Stimulated activated CD4-positive, alpha-beta T cell treated with anti-CD3 and anti-CD28 coated beads, Interleukin-4, amount 100 ng/mL, for 1 hour (primary cell): ENCODE data around the gene BBOX1.
"Not testable (repeated sequence)": the region's sequence is repeated elsewhere in the genome, so short reads cannot be mapped to it uniquely, and the experiment has no call there.

Experiments used
- DNase-seq: peaks from one replicate; pipeline ENCODE4 v3.0.0-alpha.2; 2020

The BBOX1 gene

DNA sequence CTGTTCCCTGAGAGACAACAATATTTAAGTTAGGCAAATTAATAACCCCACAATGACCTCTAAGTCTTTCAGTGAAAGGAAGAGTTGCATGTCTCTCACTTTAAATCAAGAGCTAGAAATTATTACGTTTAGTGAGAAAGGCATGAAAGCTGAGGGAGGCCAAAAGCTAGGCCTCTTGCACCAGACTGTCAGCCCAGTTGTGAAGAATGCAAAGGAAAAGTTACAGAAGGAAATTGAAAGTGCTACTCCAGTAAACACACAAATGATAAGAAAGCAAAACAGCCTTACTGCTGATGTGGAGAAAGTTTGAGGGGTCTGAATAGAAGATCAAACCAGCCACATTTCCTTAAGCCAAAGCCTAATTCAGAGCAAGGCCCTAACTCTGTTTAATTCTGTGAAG lies 45.0 kb downstream of the BBOX1 start:
- no peak for DNase-seq

DNA sequence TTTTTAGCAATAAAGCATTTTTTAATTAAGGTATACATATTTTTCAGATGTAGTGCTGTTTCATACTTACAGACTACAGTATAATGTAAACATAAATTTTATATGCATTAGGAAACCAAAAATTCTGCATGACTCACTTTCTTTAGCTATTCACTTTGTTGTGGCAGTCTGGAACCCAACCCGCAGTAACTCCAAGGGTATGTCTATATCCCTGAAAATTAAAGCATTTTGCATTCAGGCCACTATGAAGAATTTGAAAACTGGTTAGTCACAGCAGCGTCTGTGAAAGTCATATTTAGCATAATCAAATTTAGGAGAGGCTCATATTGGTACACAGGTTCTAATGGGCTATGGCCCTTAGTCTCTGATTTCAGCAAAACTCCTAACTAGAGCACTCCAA lies 46.8 kb downstream of the BBOX1 start:
- no peak for DNase-seq

DNA sequence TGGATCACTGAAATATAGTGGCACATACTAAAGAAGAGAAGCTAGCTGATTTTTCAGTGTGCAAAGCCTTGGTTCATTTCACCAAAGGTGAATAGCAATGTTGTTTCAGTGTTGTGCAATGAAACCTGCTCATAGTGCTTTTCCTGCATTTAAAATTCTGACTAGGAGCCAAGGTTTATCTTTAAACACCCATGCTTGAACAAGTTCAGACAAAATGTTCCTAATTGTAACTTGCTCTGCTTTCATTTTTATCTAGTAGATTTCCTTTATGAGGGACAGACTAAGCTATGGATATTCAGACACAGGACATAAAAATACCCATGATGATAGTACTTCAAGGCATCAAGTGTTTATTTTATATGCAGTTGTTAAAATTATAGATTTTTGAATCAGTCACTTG lies 47.7 kb downstream of the BBOX1 start:
- no peak for DNase-seq

DNA sequence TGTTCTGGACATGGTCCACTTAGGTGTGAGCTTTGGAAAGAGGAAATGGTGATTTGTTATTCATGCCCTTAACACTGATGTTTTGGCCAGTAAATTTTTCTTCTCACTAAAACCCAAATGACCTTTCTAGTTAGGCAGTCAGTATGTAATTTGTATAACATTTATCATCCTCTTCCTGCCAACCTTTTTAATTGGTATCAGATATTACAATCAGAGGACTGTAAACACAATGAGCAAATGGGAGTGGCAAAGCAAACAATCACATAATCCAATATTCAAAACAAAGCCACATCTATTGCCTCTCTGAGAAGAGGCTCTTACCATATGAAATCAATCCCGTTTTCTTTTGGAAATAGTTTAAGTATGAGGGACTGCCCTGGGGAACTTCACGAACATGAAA lies 49.1 kb downstream of the BBOX1 start:
- DNase-seq: no peak

DNA sequence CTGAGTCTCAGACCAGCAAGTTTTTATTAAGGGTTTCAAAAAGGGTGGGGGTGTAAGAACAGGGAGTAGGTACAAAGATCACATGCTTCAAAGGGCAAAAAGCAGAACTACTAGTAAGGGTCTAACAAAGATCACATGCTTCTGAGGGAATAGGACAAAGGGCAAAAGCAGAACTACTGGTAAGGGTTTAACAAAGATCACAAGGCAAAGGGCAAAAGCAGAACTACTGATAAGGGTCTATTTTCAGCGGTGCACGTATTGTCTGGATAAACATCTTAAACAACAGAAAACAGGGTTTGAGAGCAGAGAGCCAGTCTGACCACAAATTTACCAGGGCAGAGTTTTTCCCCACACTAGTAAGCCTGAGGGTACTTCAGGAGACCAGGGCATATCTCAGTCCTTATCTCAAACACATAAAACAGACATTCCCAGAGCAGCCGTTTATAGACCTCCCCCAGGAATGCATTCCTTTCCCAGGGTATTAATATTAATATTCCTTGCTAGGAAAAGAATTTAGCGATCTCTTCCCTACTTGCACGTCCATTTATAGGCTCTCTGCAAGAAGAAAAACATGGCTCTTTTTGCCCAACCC lies 49.8 kb downstream of the BBOX1 start:
- DNase-seq: not testable (repeated sequence)

DNA sequence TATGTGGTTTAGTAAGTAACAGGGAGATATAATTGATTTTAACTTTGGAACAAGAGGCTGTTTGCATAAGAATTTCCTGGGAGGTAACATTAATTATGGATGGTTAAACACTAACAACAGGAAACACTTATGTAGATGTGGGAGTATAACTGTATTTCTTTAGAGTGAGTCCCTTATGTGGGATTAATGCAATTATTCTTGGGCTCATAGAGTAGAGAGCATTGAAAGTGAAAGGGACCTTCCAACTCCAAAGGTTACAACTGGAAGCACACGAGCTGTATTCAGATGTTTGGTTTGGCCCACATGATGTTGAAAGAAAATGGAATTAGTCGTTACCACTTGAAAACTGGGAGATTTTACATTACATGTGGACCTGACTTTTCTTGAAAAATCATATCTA lies 53.5 kb downstream of the BBOX1 start:
- no peak for DNase-seq

DNA sequence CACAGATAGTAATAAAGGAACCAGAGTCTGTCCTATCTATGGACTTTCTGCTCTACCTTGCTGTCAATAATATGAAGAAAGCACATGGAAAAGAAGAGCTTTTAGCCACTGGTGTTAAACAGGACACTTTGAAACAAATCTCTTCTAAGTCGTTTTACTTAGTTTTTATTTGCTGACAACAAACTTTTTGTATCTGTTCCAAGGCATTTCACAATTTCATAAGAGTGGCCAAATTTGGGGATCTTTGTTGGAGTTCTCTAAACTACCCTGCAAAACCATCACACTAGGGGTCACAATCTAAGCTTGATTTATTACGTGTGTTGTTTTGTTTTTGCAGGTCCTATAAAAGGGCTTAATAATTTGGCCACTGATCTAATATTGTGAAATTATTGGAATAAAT lies 54.4 kb downstream of the BBOX1 start:
- DNase-seq: no peak

DNA sequence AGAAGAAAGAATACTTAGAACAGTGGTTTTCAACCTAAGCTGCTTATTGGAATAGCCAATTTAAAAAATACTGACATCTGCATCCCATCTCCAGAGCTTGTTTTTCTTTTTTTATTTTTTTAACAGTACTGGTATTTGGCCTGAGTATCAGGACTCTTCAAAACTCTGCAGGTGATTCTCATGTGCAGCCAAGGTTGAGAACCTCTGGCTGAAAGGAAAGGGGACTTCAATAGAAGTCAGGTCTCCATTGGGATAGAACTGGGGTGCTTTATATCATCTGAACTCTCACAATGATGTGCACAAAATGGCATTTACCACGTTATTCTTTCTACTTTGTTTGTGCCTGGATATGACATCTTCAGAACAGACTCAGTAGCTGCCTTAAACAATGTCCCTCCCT lies 55.3 kb downstream of the BBOX1 start:
- no peak for DNase-seq

DNA sequence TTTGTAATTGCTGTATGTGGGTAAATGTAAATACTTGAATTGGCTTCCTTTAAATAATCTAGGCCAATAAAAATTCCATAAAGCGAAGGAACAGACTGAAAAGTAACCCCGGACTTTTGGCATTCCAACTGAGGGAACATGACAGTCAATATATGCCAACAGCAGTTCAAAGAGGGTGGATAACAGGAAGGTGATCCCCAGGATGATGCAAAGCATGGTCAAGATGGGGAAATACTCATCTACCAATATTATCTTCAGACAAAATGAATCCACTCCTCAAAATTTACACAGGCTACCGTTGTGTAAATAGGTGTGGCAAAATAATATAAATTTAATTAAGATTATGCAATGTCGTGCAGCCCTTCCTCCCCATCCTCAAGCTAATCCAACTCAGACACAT lies 56.9 kb downstream of the BBOX1 start:
- DNase-seq: no peak

DNA sequence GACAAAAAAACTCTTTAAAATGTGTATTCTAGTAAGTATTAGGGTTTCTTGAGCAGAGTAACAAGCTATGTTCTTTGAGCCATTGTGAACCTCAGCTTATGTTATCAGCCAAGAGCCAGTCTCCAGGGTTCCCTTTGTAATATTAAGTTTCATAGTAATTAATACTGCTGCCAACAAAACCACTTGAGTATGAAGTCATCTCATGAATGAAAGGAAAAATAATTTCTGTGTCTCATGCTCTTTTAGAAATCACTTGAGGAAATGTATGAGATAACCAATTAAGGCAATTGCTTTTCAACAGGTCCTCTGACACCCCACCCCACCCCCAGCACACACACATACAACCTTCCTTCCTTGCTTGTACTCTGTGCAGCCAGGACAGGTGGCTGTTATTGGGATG lies 59.9 kb downstream of the BBOX1 start:
- DNase-seq: no peak

DNA sequence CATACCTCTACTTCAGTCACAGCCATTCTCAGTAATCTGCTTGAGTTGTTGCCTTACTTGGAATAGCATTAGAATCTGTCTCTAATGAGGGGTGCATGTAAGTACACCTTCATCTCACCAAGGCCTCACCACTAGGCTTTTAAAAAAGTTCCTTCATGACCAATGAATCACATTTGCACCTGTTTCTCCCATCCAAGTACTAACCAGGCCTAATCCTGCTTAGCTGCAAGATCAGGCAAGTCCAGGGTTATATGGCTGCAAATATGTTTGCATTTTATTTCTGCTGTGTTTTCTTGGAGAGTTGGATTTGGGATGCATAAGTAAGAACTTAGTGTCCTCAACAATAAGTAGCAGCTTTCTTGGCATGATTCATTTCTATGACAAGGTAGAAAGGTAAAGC lies 66.9 kb downstream of the BBOX1 start:
- no peak for DNase-seq

DNA sequence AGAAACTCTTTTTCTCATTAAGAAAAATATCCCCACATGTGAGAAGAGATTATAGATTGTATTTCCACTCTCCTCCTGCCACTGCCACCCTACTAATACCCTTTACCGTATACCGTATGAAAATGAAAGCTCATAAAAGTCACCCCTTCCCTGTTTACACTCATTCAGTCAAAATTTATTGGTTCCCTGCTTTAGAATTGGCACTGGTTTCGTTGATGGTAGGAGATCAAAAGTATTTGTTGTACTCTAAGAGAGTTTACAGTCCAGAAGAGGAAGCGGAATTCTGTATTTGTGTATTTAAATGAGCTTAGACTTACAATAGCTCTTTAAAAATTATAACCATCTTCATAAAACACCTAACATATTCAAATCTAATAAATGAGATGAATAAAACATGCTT lies 68.2 kb downstream of the BBOX1 start:
- DNase-seq: no peak

DNA sequence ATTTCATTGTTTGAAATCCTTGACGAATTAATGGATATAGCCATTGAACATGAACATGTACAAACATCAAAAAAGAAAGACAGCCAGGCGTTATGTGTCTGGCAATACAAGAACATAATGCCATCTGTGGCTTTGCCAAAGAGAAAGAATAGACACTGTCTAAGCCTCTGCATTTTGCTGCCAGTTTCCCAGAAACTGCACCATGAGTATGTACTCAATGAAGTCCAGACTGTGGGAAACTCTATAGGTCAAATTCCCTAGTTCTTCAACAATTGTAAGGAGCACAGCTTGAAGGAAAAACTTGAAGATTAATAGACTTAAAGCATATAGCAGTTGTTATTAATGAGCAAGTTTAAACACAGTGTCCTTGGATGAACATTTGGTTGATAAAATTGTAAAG lies 71.3 kb downstream of the BBOX1 start:
- no peak for DNase-seq

DNA sequence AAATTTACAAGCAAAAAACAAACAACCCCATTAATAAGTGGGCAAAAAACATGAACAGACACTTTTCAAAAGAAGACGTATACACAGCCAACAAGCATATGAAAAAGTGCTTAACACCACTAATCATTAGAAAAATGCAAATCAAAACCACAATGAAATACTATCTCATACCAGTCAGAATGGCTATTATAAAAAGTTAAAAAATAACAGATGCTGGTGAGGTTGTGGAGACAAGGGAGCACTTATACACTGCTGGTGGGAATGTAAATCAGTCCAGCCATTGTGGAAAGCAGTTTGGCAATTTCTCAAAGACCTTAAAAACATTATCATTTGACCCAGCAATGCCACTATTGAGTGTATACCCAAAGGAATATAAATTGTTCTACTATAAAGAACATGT lies 72.3 kb downstream of the BBOX1 start:
- DNase-seq: no peak

DNA sequence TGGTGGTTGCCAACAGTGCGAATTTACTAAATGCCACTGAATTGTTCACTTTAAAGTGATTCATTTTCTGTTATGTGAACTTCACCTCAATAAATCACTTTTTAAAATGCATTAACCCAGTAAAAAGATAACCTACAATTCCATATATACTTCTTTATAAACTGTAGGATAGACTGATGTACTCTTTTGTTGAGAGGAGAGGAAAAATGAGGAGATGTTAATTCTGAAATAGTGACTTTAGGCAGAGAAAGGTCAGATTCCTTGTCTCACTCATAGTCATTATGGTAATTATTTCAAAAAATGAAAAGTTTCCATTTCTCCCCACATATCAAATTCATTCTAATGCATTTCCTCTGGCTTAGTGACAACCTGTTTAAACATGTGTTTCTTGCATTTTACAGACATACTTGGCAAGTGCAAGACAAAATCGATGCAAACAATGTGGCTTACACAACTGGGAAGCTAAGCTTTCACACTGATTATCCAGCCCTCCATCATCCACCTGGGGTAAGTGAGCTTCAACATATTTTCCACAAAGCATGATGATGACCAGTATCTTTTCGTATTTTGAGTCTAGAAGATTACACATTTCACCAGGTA lies 74.5 kb downstream of the BBOX1 start:
- no peak for DNase-seq

DNA sequence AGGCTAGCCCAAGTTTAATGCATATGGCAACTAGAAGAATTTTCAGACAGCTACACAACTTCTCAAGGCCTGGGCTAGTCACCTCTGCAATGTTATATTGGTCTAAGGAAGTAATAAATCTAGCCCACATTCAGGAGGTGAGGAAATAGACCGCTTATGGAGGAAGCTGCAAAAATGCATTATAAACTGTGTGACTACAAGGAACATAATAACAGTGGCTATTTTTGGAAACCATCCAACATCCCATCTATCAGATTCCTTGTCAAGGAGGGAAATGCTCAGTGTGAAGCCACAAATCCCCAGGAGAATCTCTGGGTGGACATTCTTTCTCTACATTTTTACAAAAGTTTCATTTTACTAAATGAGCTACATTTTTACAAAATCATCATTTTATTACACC lies 76.1 kb downstream of the BBOX1 start:
- no peak for DNase-seq

DNA sequence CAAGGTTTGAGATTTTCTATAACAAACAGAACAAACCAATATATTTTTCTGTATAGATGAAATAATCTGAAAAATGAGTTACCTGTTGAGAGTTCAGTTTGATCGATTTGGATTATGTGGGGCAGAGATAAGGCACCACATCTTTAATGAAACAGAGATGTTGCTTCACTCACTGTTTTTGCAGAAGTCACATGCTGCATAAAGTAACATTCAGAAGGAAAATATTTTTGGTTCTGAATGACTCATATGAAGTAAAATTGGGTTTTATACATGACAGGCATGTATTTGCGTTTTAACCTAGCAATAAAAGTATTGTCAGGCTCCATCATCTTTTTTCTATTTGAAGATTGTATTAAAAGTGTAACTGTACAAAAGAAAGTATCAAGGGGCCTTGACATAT lies 77.8 kb downstream of the BBOX1 start:
- DNase-seq: no peak

DNA sequence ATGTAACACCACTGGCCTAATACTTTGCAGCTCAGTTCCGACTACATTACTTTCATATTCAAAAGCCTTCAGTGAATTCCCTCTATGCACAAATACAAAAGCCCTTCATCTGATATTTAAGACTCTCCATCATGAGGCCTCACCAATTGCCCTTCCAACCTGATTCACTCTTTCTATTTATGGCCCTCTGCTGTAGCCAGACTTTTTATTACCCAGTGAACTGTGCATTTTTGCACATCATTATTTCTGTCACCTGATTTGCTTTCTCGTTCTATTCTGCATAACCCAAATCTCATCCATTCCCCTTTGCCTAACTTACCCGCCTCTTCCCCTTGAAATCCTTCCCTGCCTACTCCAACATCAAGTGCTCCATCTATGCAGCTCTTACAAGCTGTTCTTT lies 78.3 kb downstream of the BBOX1 start:
- DNase-seq: no peak

DNA sequence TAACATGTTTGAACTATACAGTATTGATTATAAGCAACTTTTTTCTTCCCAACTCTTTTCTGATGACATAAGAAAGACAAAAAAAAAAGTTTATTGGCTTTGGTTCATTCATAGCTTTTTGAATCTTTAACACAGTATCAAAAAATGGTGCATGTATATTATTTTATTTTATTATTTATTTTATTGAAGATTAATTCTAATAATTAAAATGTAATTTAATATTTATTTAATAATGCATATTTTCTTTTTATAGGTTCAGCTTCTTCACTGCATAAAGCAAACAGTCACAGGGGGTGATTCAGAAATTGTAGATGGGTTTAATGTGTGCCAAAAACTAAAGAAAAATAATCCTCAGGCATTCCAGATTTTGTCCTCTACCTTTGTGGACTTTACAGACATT lies 78.8 kb downstream of the BBOX1 start:
- no peak for DNase-seq

DNA sequence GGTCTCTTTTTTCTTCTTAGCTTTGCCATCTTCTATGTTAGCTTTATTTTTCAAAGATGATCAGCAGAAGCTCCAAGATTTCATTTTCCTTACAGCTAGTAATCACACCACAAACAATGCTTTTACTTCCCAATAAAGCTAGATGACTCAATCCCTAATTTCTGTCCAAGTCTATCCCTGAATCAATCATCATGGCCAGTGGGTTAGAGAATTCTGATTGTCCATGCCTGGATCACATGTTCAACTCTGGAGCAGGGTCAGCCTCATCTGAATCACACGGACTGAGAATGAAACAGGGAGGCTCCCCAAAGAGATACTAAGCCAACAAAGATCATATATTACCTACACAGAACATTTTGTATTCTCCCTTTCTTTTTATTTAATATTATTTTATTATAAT lies 79.6 kb downstream of the BBOX1 start:
- no peak for DNase-seq

DNA sequence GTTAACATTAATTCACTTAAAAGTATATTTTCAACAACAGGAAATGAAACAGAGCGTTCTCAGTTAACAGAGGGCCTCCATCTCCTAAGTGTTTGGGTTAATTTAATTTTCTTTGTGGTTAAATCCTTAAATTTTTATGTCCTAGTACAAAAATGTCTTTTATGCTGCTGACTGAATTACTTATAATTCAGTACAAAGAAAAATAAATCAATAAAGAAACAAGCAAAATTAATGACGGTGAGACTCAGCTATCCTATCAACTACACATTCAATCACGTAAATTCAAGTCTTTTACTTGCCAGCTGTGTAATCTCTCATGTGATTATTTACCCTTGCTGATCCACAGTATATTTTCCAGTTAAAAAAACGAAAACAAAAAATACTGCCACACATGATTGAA lies 81.4 kb downstream of the BBOX1 start:
- no peak for DNase-seq

DNA sequence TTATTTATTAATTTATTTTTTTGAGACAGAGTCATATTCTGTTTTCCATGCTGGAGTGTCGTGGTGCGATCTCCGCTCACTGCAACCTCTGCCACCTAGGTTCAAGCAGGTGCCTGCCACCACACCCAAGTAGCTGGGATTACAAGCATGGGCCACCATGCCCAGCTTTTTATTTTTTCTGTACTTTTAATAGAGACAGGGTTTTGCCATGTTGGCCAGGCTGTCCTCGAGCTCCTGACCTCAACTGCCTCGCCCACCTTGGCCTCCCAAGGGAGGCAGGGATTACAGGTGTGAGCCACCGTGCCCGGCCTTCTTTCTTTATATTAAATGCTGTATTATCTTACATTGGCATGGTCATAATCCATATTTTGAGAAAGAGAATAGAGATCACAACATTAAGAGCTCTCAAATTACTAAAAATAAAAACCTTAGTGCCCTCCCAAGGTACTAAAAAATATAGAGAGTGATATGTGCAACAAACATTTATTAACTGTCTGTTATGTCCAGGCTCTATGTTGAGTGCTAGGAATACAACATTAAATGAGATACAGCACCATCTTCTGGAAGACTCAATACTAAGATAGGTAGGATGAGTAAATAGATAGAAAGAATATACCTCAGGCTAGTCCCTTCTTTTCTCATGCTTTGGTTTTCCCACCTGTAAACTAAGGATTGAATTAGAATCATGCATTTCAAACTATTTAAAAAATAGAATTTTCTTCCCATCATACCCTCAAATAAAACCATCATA lies 84.1 kb downstream of the BBOX1 start:
- DNase-seq: no peak

DNA sequence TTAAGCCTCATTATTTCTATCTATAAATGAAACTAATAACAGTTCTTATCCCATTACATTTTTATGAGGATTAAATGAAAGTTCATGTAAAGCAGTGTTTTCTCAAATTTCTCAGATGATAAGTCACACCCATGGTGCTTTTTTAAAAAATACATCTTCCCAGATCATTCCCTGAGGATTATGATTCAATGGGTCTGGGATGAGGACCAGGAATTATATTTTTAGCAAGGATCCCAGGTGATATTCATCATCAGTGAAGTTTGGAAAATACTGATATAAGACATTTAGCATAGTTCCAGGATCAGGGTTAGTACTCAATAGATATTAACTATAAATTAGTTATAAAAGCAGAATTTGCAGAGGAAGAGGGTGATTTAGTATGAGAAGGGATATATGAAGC lies 89.1 kb downstream of the BBOX1 start:
- no peak for DNase-seq

DNA sequence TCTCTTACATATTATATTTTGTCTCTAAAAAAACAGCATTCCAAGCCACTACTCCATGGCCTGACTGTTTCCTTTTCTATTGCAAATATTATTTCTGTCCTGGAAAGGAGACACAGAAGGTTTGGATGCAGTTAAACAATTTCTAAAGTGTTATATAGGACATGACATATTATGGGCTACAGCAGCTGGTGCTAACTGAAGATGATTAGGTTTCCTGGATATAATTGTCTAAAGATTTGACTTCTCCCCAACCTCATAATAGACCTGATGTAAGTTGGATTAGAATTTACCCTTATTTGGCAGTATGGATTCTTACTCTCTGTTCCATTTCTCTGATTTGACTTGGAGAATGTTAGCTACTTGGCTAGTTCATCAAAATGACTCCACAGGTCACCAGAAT lies 90.2 kb downstream of the BBOX1 start:
- no peak for DNase-seq

DNA sequence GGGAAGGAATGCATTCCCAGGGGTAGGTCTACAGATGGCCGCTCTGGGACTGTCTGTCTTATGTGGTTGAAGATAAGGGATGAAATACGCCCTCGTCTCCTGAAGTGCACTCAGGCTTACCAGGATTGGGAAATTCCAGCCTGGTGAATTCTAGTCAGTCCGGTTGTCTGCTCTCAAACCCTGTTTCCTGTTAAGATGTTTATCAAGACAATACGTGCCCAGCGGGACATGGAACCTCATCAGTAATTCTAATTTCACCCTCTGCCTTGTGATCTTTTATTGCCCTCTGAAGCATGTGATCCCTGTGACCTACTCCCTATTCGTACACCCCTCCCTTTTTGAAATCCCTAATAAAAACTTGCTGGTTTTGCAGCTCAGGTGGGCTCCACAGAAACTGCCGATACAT lies 95.3 kb downstream of the BBOX1 start:
- not testable (repeated sequence) for DNase-seq
